NOMO-1 treated with DMSO at 0.1 percent for 48 hours (cell line): ENCODE measurements around the gene EFL1.
"Not testable (repeated sequence)": the region's sequence is repeated elsewhere in the genome, so short reads cannot be mapped to it uniquely, and the experiment has no call there.

ENCODE experiments used
- DNase-seq: peaks from one replicate; lab custom pipeline; 2025; ENCODE audit not compliant: unreplicated experiment; lab: John Stamatoyannopoulos, UW

The EFL1 gene

GRCh38 chr15:82197733-82198594 lies 64.6 kb downstream of the EFL1 start:
- DNase-seq, result peak; percentile 38

- no peak for DNase-seq
Observed at GRCh38 chr15:82196353-82196752, 66.2 kb downstream of the EFL1 start.

GRCh38 chr15:82195818-82196217 lies 66.7 kb downstream of the EFL1 start:
- not testable (repeated sequence) for DNase-seq

DNA sequence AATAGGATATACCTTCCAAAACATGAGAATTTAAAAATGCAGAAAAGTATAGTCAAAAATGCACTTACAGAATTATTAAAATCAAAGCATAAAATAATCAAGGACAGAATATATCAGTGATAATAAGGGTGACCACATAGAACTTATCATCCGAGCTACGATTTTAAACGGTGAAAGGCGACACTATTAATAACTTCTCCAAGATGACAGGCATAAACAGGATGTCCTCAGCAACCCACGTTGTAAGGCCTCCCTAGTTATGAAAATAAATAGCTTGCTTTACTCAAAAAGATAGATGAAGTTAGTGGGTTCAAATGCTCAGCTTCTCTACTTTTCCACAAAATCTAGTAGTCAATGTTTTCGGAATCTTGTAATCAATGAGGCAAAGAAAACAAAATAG lies 68.0 kb downstream of the EFL1 start:
- DNase-seq, result not testable (repeated sequence)

DNA sequence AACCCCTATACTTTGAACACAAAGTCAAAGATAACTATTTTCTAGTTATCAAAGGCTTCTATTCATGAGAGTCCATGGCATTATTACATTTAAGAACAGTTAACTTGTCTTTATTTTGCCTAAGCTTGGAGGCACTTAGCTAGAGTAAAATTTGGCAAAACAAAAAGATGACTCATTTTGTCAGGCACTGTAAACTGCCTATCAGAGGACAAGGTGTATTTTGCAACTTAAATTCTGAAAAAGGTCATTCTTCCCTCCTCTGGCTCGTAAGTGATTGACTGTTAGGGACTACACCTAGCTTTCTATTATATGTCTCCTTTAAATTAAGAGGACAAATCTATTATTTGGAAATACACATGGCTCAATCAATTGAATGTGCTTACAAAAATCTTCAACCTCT lies 69.1 kb downstream of the EFL1 start:
- not testable (repeated sequence) for DNase-seq

DNA sequence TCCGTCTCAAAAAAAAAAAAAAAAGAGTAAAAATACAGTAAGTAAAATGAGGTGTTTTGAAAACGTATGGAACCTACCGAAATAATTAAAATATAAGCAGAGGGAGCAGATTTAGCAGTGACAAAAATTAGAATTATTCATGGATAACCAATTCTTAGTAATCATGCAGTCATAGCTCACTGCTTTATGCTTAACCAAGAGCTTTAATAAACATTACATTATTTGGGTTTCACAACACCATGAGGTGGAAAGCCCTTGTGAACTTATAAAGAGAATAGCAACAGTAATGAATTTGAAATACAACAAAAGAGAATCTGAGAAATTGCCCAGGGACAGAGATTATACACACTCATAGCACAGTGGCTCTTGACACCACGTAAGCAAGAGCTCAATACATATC lies 70.1 kb downstream of the EFL1 start:
- DNase-seq, result not testable (repeated sequence)

GRCh38 chr15:82186719-82187406 lies 75.7 kb downstream of the EFL1 start:
- DNase-seq, result peak; percentile 80

DNA sequence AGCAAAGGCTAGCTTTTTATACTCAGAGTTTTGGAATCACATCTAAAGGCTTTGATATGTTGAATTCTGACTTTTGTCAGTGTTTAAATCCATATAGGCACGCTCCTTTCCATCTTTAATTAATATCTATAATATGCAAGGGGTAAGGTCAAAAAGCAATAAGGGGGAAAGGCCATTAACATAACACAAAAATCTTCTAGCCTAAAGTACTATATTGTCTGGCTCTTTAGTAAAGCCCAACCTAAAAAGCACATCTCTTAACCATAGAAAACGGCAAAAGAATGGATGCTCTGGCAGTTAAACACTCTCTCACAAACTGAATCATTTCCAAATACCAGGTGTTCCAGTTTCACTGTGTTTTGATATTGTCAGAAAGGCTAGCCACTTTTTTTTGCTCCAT lies 76.4 kb downstream of the EFL1 start:
- DNase-seq, result no peak

DNA sequence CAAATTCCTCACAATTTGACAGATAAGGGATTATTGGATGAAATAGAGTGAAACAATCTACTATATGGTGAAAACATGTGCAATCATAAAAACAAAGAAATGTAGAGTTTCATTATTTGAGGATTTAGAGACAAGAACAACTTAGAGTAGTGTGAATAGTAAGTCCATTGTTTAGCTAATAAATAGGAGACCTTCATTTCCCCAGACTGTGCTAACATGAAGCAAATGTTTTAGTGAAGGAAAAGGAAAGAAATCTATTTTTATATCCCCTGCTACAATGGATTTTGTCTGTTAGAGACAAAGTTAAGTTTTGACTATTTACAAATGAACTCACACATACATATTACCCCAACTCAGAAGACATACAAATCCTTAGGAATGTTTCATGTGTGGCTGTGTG lies 77.8 kb downstream of the EFL1 start:
- DNase-seq, result no peak

GRCh38 chr15:82184355-82184754 lies 78.2 kb downstream of the EFL1 start:
- DNase-seq, result no peak

DNA sequence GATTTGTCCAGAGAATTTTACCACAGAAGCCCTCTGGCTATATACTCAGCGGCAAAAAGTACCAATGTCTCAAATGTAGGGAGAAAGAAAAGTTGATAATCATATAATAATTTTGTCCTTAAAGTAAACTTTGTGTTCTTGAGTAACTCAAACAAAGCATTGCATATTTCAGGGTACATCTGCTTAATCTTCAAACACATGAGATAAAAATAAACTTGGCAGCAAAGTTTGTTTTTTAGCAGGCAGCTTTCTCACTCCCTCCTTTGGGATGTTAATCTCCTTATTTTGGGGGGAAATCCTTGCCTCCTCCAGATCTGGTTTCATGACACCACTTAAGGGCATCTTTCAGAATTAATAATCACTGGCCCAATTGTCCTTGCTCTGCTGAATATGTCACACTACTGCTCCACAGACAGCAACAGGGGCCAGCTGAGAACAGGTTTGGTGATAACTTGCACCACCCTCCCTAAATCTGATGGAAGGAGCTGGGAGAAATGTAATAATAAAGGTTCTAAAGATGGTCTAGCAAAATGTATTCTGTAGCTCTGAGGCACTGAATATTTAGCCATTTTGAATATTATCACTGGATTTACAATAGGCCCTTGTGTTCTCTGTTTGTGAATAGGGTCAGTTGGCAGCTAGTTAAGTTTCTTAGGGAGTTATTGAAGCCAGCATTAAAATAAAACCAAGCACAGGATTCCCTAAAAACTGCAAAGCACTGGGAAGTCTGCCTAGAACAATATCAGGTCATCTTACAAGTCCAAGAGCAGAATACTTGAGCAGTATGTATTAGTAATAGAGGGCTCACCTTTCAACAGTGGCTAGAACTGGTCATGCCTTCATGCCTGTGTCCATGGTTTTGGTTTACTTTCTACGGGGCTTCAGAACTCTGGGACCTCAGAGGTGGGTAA lies 79.2 kb downstream of the EFL1 start:
- no peak for DNase-seq

DNA sequence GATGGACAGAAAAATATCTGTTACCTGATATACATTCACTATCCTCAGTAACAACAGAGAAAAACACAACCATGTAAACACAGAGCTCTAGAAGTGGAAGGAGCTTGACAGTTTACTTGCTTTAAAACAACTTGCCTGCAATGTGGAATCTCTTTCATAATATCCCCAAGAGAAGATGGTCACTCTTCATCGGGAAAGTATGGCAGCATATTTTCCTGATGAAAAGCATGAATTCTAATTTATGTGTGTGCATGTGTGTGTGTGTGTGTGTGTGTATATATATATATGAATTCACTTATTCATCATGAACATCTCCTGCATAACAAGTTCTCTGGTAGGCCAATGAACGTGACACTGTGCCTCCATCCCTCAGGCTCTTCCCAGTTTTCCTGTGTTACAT lies 81.2 kb downstream of the EFL1 start:
- no peak for DNase-seq

DNA sequence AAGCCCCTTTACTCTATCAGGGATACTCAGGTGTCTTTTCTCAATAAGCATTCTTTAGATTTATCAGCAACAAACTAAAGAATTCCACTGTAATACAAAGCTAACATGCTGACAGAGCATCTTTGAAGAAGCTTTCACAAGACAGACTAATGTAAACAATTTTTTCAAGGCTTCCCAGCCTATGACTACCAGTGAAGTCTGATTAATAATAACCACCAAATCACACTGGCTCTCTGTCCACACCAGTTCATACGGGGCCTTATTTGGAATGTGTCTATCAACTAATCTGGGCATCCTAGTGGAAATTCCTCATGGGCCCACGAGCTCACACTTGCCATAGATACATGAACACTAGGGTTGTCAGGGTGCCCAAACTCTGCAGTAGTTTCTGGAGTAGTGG lies 84.5 kb downstream of the EFL1 start:
- no peak for DNase-seq

DNA sequence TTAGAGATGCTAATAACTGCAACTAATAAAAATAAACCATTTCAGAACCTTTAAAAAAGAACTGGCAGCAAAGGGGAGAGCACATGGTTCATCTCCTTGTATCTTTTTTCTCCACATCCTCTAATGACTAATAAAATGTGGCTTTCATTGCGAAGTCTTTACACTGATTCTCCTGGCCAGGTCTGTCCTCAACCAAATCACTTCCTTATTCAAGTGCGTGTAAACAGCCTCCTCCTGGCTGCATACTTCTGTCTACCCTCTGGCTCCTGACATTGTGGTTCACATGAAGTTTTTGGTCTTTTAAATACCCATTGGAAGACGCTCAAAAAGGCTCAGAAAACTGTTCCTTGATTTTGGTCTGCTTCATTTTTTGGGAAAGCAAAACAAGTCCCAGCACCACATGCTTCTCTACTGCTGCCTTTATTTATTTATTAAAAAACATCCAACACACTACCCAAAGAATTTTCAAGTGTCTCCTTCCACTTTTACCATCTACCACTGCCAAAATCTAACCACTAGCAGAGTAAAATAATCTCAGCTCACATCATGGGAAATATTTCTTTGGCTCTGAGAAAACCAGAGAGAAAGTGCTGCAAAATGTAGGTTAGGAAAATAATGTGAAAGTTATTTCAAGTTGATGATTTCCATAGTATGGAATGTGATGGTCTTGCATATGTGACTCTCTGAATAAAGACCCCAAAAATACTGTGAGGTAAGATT lies 85.1 kb downstream of the EFL1 start:
- peak; percentile 43 for DNase-seq

DNA sequence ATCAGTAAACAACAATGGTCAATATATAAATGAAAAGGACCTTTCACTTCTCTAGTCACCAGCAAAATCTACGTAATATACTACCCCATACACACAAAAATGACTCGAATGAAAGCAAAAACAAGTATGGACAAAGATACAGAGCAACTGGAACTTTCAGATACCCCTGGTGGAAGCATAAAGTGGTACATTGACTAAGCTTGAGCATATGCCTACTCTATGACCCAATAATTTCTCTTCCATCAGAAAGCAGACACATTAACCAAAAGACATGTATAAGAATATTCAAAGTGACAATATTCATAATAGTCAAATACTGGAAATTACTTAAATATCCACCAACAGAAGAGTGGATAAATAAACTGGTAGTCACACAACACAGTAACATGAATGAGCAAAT lies 86.0 kb downstream of the EFL1 start:
- DNase-seq, result no peak

GRCh38 chr15:82174471-82175235 lies 87.9 kb downstream of the EFL1 start:
- no peak for DNase-seq

GRCh38 chr15:82173108-82173507 lies 89.4 kb downstream of the EFL1 start:
- DNase-seq, result no peak

DNA sequence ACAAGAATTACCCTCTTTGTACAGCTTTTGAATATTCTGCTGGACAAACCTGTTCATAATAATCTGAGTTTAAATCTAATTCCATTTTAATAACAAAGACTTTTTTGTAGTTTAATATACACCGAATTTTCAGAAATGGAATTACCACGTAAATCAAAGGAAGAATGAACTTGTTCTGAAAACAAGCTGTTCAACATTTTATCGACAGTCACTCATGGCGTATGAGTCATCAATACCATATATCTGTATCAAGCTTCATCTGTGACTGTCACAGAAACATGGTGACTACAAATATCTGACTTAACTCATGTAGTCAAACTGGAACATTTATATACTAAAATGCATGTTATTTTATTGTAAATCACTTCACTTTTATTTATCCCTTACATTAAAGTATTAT lies 90.0 kb downstream of the EFL1 start:
- no peak for DNase-seq

GRCh38 chr15:82168757-82169156 lies 93.8 kb downstream of the EFL1 start:
- no peak for DNase-seq

DNA sequence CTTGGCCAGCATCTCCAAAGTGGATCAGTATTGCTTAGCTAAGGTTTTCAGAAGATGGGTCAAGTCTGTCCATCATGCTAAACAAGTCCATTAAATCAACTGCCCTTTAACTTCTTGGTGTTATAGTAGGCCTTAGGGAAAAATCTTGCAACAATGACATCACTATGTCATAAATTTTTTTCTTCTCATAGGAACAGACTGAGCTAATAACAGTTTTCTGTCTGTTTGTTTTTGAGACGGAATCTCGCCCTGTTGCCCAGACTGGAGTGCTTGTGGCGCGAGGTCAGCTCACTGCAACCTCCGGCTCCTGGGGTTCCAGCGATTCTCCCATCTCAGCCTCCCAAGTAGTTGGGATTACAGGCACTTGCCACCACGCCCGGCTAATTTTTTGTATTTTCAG lies 94.2 kb downstream of the EFL1 start:
- DNase-seq, result no peak
